Lower leg skin (tissue), 3 donors: ENCODE measurements around the gene MYPOP.

Experiments
- POLR2A ChIP-seq, 2 donors: fragments of 450-650 bp; IDR thresholded peaks; one replicate each; pipeline ENCODE4 v1.6.1; 2016 to 2017; ENCODE audit warnings: antibody characterized with exemption in 2 of 2, mild to moderate bottlenecking in 1 of 2, moderate library complexity in 1 of 2
- TF ChIP-seq, protein P1 (sequence below), 3 donors: fragments of 450-650 bp; IDR thresholded peaks; one replicate each; pipeline ENCODE4 v1.5.1; 2016; ENCODE audit warnings: antibody characterized with exemption in 3 of 3, mild to moderate bottlenecking in 3 of 3, moderate library complexity in 2 of 3

DNA sequence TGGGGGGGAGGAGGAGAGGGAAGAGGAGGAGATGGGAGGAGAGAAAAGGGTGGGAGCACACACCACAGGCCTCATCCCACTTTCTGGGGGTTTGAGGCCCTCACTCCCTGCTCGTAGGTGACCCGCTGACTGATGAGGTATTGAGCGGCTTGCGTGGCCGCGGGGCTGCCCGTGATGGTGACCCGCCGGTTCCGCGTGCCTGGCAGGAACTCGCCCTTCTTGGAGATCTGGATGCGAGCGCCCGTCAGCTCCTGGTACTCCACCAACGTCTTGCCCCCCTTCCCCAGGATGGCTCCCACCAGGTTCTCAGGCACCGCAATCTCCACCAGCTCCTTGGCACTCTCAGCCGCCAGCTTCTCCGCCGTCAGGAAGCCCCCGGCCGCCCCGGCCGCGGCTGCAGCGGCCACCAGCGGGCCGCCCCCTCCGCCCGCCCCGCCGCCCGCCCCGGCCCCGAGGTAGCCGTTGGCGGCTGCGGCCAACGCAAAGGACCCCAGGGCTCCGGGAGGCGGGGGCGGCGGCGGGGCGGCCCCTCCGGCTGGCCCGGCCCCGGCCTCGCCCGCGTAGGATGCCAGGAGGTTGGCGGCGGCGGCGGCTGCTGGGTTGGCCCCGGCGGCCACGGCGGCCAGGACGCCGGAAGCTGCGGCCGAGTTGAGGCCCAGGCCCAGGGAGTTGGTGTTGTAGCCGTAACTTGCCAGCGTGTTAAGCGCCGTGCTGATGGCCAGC is 37.5 kb upstream of the MYPOP start:
- TF ChIP-seq POLR2A (IDR thresholded peaks at IDR 0.05), result no peak
- TF ChIP-seq, protein P1, sequence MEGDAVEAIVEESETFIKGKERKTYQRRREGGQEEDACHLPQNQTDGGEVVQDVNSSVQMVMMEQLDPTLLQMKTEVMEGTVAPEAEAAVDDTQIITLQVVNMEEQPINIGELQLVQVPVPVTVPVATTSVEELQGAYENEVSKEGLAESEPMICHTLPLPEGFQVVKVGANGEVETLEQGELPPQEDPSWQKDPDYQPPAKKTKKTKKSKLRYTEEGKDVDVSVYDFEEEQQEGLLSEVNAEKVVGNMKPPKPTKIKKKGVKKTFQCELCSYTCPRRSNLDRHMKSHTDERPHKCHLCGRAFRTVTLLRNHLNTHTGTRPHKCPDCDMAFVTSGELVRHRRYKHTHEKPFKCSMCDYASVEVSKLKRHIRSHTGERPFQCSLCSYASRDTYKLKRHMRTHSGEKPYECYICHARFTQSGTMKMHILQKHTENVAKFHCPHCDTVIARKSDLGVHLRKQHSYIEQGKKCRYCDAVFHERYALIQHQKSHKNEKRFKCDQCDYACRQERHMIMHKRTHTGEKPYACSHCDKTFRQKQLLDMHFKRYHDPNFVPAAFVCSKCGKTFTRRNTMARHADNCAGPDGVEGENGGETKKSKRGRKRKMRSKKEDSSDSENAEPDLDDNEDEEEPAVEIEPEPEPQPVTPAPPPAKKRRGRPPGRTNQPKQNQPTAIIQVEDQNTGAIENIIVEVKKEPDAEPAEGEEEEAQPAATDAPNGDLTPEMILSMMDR (IDR thresholded peaks at IDR 0.05), result no peak
